Sigmoid colon (tissue), 3 donors: ENCODE results near the gene DNAJC8.

Experiments used
- CTCF ChIP-seq, 4 experiments: fragments of 450-650 bp in 3 of 4; fragments of 200-600 bp in 1 of 4; IDR thresholded peaks; one replicate each; pipeline ENCODE4 v1.5.1; 2016 to 2019; ENCODE audit warnings: antibody characterized with exemption in 4 of 4, mild to moderate bottlenecking in 3 of 4, moderate library complexity in 2 of 4
- POLR2A ChIP-seq, 2 donors: fragments of 450-650 bp; IDR thresholded peaks; one replicate each; pipeline ENCODE4 v1.6.1; 2016; ENCODE audit warnings: antibody characterized with exemption in 2 of 2, mild to moderate bottlenecking in 2 of 2, moderate library complexity in 2 of 2

GRCh38 chr1:28193701-28194161 lies 39.1 kb downstream of the DNAJC8 start:
- TF ChIP-seq CTCF (IDR thresholded peaks at IDR 0.05): no peak
- TF ChIP-seq POLR2A (IDR thresholded peaks at IDR 0.05): no peak
